ENCODE data around the gene SUN1. TPM values are rescaled to one million over a fixed set of nuclear protein-coding genes. Genes with fewer than 3 reads are reported as not detected.
A peak's percentile ranks its signal among the peaks of the same experiment; 100 is the strongest.

Gene SUN1
- total RNA-seq, 2 experiments from 2014 or later = 104 to 108 TPM

DNA sequence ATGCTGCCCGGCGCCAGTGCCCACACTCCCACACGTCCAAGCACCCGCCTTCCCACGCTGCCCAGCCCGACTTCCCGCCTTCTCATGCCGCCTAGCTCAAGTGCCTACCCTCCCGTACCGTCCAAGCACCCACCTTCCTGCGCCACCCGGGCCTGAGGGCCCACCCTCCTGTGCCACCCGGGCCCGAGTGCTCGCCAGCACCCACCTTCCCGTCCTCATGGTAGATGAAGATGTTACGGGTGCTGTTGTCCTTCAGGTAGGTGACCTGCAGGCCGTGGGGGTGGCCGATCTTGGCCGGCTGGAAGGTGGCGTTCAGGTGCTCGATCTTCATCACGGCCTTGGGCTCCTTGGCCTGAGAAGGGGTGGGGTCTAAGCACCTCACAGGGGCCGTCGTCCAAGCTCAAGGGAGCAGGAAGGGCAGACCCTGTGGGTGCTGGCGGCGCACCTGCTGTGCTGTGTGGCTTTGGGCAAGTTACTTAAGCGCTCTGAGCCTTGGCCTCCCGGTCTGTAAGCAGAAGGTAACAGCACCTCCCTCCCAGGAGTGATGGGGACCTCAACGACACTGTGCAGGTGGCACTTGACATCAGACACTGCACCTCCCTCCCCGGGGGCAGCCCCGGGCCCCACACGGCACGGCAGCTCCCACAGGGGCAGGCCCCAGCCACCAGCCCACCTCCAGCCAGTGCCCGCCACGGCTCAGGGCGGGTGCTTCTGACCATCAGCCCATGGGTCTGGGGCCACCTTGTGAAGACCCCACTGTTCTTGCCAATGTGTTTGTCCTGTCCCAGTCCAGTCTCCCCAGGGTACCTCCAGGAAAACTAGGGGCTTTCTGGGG lies 71.9 kb downstream of the SUN1 start:
- POLR2A ChIA-PET = no interaction called here
- no peak for TF ChIP-seq CTCF (IDR thresholded peaks at IDR 0.05)
- Histone ChIP-seq H3K9me3 (ENCODE audit: control insufficient read depth in 1 of 2, insufficient read depth in 1 of 2, low read length in 2 of 2) (no peaks in the 10 kb centered on the region), H3K4me3 (ENCODE audit: low read length) (no peak overlapping the region), H3K36me3 (ENCODE audit: insufficient read depth, low read length) (no peaks in the 10 kb centered on the region), H3K4me1 (ENCODE audit: insufficient read depth, low read length) (peaks cover 19% of the 10 kb centered on the region), H3K27me3 (ENCODE audit: control insufficient read depth in 1 of 2, insufficient read depth in 2 of 2, low read length in 2 of 2) (no peaks in the 10 kb centered on the region), H3K27ac (ENCODE audit: low read depth in 1 of 2, low read length in 2 of 2) (no peak overlapping the region)
- no peak for DNase-seq
- Mint-ChIP-seq H3K4me1 (ENCODE audit: low read depth) (no peaks in the 10 kb centered on the region), H3K9me3 (no peaks in the 10 kb centered on the region), H3K27me3 (peaks cover 9% of the 10 kb centered on the region), H3K4me3 (no peak overlapping the region), H3K27ac (no peak overlapping the region), H3K36me3 (ENCODE audit: low read depth) (peaks cover 9% of the 10 kb centered on the region)
- intact Hi-C loops (cut with DNase I, micrococcal nuclease) = no loop called here
- CTCF ChIA-PET = no interaction called here
- no peak for ATAC-seq (ENCODE audit: poor library complexity)

GRCh38 chr7:904847-905246 lies 72.6 kb downstream of the SUN1 start:
- no peaks in the 10 kb centered on the region for H3K36me3 ChIP-seq (ENCODE audit: insufficient read depth, low read length)
- no peak overlapping the region for H3K4me3 Mint-ChIP-seq
- no peak for DNase-seq
- H3K36me3 Mint-ChIP-seq (ENCODE audit: low read depth) = peaks cover 4% of the 10 kb centered on the region
- TF ChIP-seq CTCF (IDR thresholded peaks at IDR 0.05) = no peak
- CTCF ChIA-PET = no interaction called here
- H3K27me3 Mint-ChIP-seq = peaks cover 9% of the 10 kb centered on the region
- no peaks in the 10 kb centered on the region for H3K27me3 ChIP-seq (ENCODE audit: control insufficient read depth in 1 of 2, insufficient read depth in 2 of 2, low read length in 2 of 2)
- H3K4me1 Mint-ChIP-seq (ENCODE audit: low read depth) = peaks cover 3% of the 10 kb centered on the region
- no peak for ATAC-seq (ENCODE audit: poor library complexity)
- H3K9me3 ChIP-seq (ENCODE audit: control insufficient read depth in 1 of 2, insufficient read depth in 1 of 2, low read length in 2 of 2) = no peaks in the 10 kb centered on the region
- H3K27ac ChIP-seq (ENCODE audit: low read depth in 1 of 2, low read length in 2 of 2) = no peak overlapping the region
- H3K4me1 ChIP-seq (ENCODE audit: insufficient read depth, low read length) = peaks cover 25% of the 10 kb centered on the region
- POLR2A ChIA-PET = no interaction called here
- intact Hi-C loops (cut with DNase I, micrococcal nuclease) = loop anchor here in 1 of 2 experiments (5.0 kb wide), 1 partner anchor 162 kb away; no protein-coding TSS in a partner anchor
- no peak overlapping the region for H3K27ac Mint-ChIP-seq
- H3K4me3 ChIP-seq (ENCODE audit: low read length) = no peak overlapping the region
- H3K9me3 Mint-ChIP-seq = no peaks in the 10 kb centered on the region

DNA sequence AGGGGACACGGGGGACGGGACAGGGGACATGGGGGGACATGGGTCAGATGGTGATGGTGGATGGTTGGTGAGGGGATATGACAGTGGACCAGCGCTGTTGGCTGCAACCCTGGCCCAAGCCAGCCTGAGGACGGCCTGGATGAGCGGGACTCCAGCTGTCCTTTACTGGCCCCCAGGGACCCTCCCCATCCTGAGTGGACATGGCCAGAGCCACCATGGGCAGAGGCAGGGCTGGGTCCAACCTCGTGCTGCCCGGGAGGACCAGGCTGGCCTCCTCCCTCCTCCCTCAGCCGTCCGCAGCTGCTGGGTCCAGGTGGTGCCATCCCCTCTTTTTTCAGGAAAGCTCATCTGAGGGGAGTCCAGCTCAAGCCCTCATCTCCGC lies 74.5 kb downstream of the SUN1 start:
- intact Hi-C loops (cut with DNase I, micrococcal nuclease) = loop anchor here in 1 of 2 experiments (5.0 kb wide), 1 partner anchor 161 kb away; no protein-coding TSS in a partner anchor
- peaks cover 30% of the 10 kb centered on the region for H3K4me1 ChIP-seq (ENCODE audit: insufficient read depth, low read length)
- peaks cover 9% of the 10 kb centered on the region for H3K27me3 Mint-ChIP-seq
- POLR2A ChIA-PET = interaction anchor here (1.7 to 4.4 kb wide), 2 partner anchors 17 to 68 kb away, joined by 11 to 23 read pairs; partner anchors contain the start of gene COX19
- H3K4me3 ChIP-seq (ENCODE audit: low read length) = no peak overlapping the region
- H3K27me3 ChIP-seq (ENCODE audit: control insufficient read depth in 1 of 2, insufficient read depth in 2 of 2, low read length in 2 of 2) = no peaks in the 10 kb centered on the region
- ATAC-seq (ENCODE audit: poor library complexity) = no peak
- no peak overlapping the region for H3K4me3 Mint-ChIP-seq
- H3K27ac ChIP-seq (ENCODE audit: low read depth in 1 of 2, low read length in 2 of 2) = no peak overlapping the region
- H3K9me3 ChIP-seq (ENCODE audit: control insufficient read depth in 1 of 2, insufficient read depth in 1 of 2, low read length in 2 of 2) = no peaks in the 10 kb centered on the region
- no peaks in the 10 kb centered on the region for H3K36me3 ChIP-seq (ENCODE audit: insufficient read depth, low read length)
- H3K36me3 Mint-ChIP-seq (ENCODE audit: low read depth) = no peaks in the 10 kb centered on the region
- TF ChIP-seq CTCF (IDR thresholded peaks at IDR 0.05) = no peak
- H3K27ac Mint-ChIP-seq = no peak overlapping the region
- CTCF ChIA-PET = interaction anchor here (0.9 kb wide), 1 partner anchor 86 kb away, joined by 3 read pairs; no protein-coding TSS in a partner anchor
- DNase-seq = peak in 1 of 14 experiments; percentile 40
- peaks cover 11% of the 10 kb centered on the region for H3K4me1 Mint-ChIP-seq (ENCODE audit: low read depth)
- H3K9me3 Mint-ChIP-seq = no peaks in the 10 kb centered on the region
